Raji (cell line): ENCODE measurements around the gene ASCL5.

Experiments used
- POLR2A ChIP-seq: IDR thresholded peaks from 2 replicates; pipeline ENCODE4 v1.6.1; 2011; ENCODE audit warnings: low read depth, low read length, control low read depth; ENCODE audit not compliant: insufficient read depth

ASCL5 gene

DNA sequence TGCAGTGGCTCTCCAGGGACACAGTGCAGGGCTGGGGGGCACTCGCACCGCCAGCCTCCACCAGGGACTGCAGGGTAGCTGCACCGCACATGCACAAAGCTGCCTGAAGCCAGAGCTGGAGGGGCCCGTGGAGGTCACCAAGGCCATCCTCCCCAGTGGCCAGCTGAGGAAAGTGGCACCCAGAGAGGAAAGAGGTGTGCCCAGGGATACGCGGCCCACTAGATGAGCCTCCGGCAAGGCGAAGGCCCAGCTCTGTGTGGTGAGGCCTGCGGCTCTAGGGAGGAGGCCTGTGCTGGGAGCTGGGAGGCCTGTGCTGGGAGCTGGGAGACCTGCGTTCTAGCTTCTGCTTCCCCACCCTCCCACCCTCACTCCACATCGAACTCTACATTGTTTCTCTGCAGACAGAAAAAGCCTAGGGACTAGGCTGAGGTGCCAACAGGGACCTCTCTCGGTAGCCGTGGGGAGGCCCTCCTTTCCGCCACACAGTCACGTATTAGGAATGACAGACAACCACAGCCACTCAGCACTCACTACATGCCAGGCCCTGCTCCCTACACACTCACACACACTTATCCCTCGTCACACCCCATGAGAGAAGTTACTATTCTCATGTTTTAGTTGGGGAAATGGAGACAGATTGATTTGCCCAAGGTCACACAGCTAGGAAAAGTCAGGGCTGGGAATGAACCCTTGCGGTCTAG lies 921 bp upstream of the ASCL5 start:
- TF ChIP-seq POLR2A: no peak

DNA sequence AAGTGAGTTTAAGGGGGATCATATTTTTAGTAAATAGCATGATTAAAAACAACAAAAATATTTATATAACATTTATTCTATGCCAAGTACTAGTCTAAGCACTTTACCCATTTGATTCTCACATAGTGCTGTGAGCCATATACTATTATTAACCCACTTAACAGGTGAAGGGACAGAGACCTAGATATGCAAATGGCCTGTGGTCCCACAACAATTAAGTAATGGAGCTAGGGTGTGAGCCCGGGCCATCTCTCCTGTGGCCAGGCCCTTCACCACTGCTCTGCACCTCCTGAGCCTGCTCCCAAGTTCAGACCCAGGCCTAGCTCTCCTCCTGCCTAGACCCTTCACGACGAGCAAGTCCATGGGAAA lies 537 bp downstream of the ASCL5 start:
- no peak for TF ChIP-seq POLR2A

DNA sequence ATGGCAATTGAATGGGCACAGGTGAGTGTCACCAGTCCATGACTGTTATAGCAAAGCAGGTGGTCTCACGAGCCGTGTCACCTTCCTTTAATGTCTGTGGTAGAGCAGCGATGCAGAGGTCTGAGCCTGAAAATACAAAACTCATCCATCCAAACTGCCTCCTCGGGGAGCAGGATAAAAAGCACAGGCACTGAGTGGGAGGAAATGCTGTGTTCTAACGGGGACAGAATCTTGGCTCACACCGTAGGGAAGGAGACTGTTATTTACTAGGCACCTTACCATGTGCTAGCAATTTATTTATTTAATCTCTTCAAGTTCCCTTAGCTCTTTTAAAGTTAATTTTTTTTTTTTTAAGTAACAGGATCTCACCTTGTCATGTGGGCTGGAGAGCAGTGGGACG lies 1.2 kb downstream of the ASCL5 start:
- TF ChIP-seq POLR2A: no peak

DNA sequence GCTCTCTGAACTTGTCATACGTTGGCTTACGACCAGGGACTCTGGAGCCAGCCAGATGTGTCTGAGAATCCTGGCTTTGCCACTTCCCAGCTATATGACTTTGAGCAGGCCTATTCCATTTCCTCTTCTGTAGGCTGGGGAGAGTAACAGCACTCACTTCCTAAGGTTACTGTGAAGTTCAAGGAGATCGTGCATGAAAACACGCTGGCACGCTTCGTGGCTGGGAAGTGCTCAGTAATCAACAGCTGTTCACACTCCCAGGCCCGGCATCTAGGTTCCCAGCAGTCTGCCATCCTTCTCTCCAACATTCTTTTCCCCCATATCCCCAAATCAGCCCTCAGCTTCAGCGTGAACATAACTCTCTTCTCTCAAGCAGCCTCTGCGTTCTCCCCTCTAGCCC lies 2.0 kb downstream of the ASCL5 start:
- TF ChIP-seq POLR2A: no peak

DNA sequence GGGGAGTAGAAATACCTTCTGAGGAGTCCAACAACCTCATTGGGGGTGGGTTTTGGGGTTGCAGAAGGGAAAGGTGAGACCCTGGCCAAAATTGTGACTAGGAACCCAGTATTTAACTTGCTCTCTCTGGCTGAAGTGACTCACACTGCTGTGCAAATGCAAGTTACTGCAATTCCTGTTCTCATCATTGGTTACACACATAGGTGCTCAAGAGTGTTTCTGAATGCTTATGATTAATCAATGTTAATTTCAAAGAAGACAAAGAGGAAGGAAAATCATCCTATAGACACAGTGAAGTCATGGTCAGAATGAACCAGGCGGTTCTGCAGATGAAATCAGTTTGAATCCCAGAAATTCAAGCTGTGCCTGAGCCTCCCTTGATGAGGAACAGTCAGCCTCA lies 3.1 kb downstream of the ASCL5 start:
- no peak for TF ChIP-seq POLR2A

DNA sequence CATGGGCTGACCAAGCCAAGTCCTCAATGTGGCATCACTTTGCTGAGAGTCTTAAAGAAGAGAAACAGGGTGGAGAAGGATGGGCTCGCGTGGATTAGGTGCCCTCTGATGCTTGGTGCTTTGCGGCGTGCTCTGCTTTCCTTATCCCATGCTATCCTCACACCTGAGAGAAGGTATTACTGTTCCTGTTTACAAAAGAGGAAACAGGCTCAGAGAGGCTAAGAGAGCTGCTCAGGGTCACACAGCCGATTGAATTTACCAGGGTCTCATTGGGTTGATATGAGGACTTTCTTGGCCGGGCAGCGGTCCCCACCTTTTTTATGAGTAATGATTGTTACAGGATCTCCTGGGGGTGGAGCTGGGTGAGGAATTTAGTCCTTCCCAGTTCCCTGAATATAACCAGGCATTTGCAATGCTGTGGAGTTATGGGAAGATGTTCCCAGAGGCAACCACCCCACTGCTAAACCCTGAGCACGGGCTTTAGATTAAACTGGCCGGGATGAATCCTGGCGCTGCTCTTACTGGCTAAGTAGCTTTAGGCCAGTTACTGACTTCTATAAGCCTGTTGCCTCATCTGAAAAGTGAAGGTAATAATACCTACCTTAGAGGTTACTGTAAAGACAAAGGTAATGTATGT lies 4.5 kb downstream of the ASCL5 start:
- TF ChIP-seq POLR2A: no peak

DNA sequence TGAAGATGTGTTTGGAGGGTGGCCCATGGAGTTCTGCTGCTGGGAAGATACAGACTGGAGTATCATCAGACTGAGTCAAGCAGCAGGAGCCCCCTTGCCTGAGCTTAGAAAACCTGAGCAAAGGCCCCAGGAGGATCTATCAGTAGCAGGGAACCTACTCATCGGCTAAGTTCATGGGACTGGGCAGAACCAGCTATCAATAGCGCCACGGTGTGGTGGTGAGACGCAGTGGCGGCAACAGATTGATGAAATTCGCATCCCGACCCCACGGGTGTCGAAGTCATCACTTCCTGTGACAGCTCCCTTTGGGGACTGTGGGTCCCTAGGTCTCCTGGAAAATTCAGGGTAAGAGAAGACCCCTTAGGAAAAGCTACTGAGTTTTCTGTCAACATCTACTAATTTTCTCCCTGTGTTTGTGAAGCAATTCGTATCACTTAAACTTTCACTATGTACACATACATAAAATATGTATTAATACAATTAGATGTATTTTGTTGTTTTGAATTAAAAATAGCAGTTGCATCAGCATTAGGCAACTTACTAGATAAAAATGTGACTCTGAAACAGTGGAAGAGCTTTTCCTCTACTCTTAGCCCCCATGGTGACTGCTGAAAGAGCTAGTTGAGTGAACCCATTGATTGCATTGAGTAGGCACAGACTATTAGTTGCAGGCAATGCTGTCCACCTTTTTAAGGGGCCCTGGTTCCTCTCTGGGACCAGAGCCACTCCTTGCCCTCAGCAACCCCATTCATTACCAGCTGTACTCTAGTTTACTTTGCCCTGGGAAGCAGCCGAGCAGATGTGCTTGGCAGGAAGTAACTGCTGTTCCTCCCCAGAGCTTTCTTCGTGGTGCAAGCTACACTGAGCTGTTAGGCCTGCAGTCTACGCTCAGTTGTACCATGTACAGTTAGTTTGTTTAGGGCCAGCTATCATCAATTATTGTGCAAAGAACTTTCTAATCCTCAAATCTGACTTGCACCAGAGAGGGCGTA lies 7.5 kb downstream of the ASCL5 start:
- TF ChIP-seq POLR2A: no peak

DNA sequence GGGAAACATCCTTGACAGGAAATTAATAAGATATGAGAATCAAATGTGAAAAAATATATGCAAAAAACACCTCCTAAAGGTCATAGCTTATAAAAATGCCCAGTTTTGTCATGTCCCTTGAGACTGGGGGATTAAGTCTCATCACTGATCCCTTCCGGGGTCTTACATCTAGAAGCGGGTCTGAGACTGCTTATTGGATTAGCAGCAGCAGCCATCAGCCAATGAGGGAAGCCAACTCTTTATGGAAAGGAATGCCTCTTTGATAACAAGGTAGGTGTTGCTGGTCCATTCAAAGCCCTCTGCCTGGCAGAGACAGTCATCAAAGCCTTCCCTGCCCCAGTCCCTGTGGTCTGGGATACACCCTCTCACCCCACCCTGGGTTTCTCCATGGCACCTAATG lies 10.9 kb downstream of the ASCL5 start:
- no peak for TF ChIP-seq POLR2A

DNA sequence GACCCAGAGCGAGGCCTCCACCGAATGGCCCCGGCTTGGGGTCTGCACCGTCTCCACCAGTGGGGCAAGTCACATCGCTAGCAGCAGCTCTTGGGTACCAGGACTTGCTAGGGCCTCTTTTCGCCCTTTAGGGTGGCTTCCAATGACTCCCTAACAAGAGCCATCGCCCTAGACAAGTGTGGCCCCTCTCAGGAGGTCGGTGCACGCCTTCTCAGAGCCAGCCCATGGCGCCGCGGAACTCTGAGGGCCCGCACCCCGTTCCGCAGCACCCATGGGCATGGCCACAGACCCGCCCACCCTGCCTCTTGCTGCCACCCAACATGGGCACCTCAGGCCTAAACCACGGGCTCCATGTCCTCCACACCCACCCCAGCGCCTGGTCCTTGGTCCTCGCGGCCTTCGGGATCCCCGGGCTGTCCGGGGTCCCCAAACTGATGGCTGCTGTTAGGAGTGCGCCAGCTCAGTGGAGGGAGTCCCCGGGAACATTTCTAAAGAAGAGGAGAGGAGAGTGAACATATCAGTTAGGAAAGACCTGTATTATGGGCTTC lies 11.5 kb downstream of the ASCL5 start:
- no peak for TF ChIP-seq POLR2A

DNA sequence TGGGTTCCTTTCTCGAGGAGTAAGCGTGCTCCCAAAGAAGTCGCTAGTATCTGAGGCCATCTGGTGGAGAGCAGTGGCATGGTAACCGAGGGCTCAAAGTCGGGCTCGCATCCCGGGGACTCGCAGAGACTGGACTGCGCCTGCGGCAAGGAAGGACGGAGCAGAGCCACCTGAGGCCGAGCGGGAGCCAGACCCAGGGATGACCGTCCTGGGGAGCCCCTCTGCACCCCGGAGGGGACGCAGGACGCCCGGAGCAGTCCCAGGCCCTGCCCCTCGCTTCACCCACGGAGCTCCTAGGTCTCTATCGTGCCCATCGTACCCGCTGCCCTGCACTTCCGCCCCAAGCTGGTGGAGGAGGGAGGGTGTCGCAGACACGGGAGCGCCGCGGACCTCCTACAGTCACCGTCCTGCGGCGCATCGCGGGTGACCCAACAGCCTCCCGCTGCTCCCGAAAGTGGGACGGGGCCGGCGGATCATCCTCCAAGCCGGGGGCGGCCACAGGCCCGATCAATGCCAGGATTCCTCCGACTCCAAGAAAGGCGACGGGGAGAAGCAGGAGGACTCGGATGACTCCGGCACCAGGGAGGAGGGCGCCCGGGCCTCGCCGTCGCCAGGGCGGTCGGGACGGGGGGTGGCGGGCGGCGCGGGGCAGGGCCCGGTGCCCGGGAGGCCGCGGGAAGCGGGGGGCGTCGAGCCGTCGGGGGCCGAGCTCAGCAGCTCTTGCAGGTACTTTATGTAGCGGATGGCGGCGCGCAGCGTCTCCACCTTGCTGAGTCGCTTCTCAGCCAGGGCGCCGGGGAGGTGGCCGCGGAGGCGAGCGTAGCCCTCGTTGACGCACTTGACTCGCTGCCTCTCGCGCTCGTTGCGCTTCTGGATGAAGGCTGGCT lies 12.5 kb downstream of the ASCL5 start:
- no peak for TF ChIP-seq POLR2A

DNA sequence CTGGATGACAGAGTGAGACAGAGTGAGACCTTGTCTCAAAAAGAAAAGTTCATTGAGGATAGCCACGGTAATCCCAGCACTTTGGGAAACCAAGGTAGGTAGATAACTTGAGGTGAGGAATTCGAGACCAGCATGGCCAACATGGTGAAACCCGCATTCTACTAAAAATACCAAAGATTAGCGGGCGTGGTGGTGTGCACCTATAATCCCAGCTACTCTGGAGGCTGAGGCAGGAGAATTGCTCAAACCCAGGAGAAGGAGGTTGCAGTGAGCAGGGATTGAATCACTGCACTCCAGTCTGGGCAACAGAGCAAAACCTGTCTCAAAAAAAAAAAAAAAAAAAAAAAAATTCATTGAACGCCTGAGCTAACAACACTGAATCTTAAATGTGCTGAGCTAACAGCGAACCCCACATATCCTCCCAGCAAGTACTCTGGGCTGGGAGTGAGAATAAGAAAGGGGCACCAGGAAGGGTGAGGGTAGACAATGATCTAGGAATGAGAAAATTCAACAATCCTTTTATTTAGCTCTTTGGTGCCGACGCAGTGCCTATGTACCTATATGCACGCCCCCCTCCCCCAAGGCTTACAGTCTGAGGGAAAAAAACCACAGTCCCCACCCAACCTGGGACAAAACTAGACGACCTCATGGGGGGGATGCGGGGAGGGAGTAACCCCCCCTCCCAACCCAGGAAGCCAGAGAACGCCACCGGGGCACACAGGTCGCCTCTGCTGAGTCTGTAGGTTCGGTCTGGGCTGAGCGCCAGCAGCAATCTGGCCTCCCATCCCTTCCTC lies 13.3 kb downstream of the ASCL5 start:
- no peak for TF ChIP-seq POLR2A

DNA sequence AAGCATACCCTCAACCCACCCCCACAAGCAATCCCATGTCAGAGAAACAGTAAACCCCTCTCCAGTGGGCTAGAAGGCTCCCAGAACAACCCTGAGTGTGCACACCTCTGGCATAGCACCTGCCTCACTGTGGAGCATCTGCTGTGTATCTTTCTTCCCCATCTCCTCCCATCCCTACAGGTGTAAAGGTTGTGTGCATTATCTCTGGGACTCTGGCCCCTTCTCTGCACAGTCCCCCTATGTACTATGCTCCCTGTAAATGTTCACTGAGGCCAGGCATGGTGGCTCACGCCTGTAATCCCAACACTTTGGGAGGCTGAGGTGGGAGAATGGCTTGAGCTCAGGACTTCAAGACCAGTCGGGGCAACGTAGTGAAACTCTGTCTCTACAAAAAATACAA lies 14.1 kb downstream of the ASCL5 start:
- TF ChIP-seq POLR2A: no peak

DNA sequence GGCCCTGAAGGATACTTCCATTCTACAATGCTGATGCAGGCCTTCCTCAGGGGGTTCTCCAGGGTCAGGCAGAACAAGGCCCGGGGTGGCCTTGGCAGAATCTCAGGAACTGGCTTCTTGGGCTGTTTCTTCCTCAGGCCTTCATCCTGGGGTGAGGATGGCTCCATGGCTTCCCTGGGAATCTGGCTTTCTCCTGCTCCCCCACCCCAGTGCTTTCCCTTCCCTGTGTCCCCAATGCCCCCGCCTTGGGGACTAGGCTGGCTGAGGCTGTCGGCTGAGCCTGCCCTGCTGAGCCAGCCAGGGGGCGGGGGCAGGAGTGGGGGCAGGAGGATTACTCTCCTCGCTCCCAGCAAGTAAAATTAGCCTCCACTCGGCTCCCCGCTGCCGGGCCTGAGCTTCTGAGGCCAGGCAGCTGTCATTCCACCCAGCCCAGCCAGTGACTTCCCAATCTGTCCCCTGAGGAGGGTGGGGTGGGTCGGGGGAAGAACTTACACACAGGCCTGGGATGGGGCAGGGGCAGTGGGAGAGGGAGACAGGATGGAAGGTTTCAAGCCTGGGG lies 14.7 kb downstream of the ASCL5 start, which contains the start of gene CACNA1S:
Gene CACNA1S (minus strand): TSS at position 254 of the 559 bp plus-strand sequence. CDS start 87 bp downstream, at position 167.
- TF ChIP-seq POLR2A: no peak
